Activated CD4-positive, alpha-beta T cell treated with anti-CD3 and anti-CD28 coated beads, Interleukin-2, Interleukin-6, amounts not matched to agents 100 ng/mL and 50 ng/mL, durations not matched to agents 16 hours and 8 hours (primary cell): ENCODE measurements around the gene MZT2A.
"Not testable (repeated sequence)": the region's sequence is repeated elsewhere in the genome, so short reads cannot be mapped to it uniquely, and the experiment has no call there.

Experiments used
- DNase-seq: peaks from one replicate; pipeline ENCODE4 v3.0.0-alpha.2; 2020

Gene MZT2A

GRCh38 chr2:131492015-131492417 lies at the start of gene MZT2A:
Gene MZT2A, minus strand, starts transcription at chr2:131492397. Its CDS starts 21 bp downstream, at chr2:131492376.
- not testable (repeated sequence) for DNase-seq

GRCh38 chr2:131538856-131539255 lies 46.7 kb upstream of the MZT2A start:
- not testable (repeated sequence) for DNase-seq

- DNase-seq = not testable (repeated sequence)
Observed at GRCh38 chr2:131536841-131537240, 44.6 kb upstream of the MZT2A start.

- not testable (repeated sequence) for DNase-seq
Observed at GRCh38 chr2:131535951-131536826, 44.0 kb upstream of the MZT2A start.

GRCh38 chr2:131535526-131535925 lies 43.3 kb upstream of the MZT2A start:
- no peak for DNase-seq

- not testable (repeated sequence) for DNase-seq
Observed at GRCh38 chr2:131534965-131535364, 42.8 kb upstream of the MZT2A start.

GRCh38 chr2:131534317-131534672 lies 42.1 kb upstream of the MZT2A start:
- not testable (repeated sequence) for DNase-seq

GRCh38 chr2:131533609-131534316 lies 41.6 kb upstream of the MZT2A start:
- DNase-seq = not testable (repeated sequence)

- DNase-seq = not testable (repeated sequence)
Observed at GRCh38 chr2:131532723-131533608, 40.8 kb upstream of the MZT2A start.

- DNase-seq = not testable (repeated sequence)
Observed at GRCh38 chr2:131531547-131532185, 39.5 kb upstream of the MZT2A start.

- DNase-seq = not testable (repeated sequence)
Observed at GRCh38 chr2:131530626-131531344, 38.6 kb upstream of the MZT2A start.

GRCh38 chr2:131529864-131530445 lies 37.8 kb upstream of the MZT2A start:
- not testable (repeated sequence) for DNase-seq

GRCh38 chr2:131528981-131529863 lies 37.0 kb upstream of the MZT2A start:
- peak; percentile 39 for DNase-seq

- peak; percentile 88 for DNase-seq
Observed at GRCh38 chr2:131527131-131528001, 35.2 kb upstream of the MZT2A start, which contains the start of gene CCDC74A. Gene CCDC74A, plus strand, starts transcription at chr2:131527888. Its CDS starts 83 bp downstream, at chr2:131527971.

GRCh38 chr2:131525256-131525655 lies 33.1 kb upstream of the MZT2A start:
- DNase-seq = not testable (repeated sequence)

- DNase-seq = no peak
Observed at GRCh38 chr2:131521961-131522781, 30.0 kb upstream of the MZT2A start.

GRCh38 chr2:131521524-131521923 lies 29.3 kb upstream of the MZT2A start:
- not testable (repeated sequence) for DNase-seq

- no peak for DNase-seq
Observed at GRCh38 chr2:131520526-131520925, 28.3 kb upstream of the MZT2A start.
